Endodermal cell (in vitro differentiated cells): Measurements from ENCODE around the gene ANKS1B. TPM values are rescaled to one million over a fixed set of nuclear protein-coding genes. Genes with fewer than 3 reads are reported as not detected.
A peak's percentile ranks its signal among the peaks of the same experiment; 100 is the strongest.

ENCODE experiments used
- DNase-seq: peaks from one replicate; pipeline ENCODE4 v3.0.0-alpha.2; 2017
- H3K27ac ChIP-seq: 2 replicates; pipeline ENCODE4 v1.5.1; 2013; ENCODE audit warnings: mild to moderate bottlenecking, low read depth, low read length, moderate library complexity
- H3K27me3 ChIP-seq: 2 replicates; pipeline ENCODE4 v1.6.1; 2013; ENCODE audit warnings: mild to moderate bottlenecking, low read length, moderate library complexity; ENCODE audit not compliant: insufficient read depth, control insufficient read depth, poor library complexity, severe bottlenecking
- H3K36me3 ChIP-seq: 2 replicates; pipeline ENCODE4 v1.7.0; 2013; ENCODE audit warnings: mild to moderate bottlenecking, low read length, moderate library complexity; ENCODE audit not compliant: control insufficient read depth, insufficient read depth
- H3K4me1 ChIP-seq: one replicate; pipeline ENCODE4 v1.7.0; 2013; ENCODE audit warnings: low read length; ENCODE audit not compliant: control insufficient read depth, insufficient read depth
- H3K4me3 ChIP-seq: 2 replicates; pipeline ENCODE4 v1.5.1; 2013; ENCODE audit warnings: mild to moderate bottlenecking, low read length, moderate library complexity
- H3K9ac ChIP-seq: 2 replicates; pipeline ENCODE4 v1.6.1; 2013; ENCODE audit warnings: mild to moderate bottlenecking, low read length, moderate library complexity; ENCODE audit not compliant: poor library complexity, severe bottlenecking; ENCODE audit errors: extremely low read depth
- H3K9me3 ChIP-seq: 2 replicates; pipeline ENCODE4 v1.6.1; 2013; ENCODE audit warnings: mild to moderate bottlenecking, low read length, moderate library complexity; ENCODE audit not compliant: control insufficient read depth
- H3K27ac Mint-ChIP-seq: 2 replicates; pipeline ENCODE4 v1.8.0; 2020; ENCODE audit warnings: mixed read lengths
- H3K27me3 Mint-ChIP-seq: 2 replicates; pipeline ENCODE4 v1.8.0; 2021; ENCODE audit warnings: mild to moderate bottlenecking, mixed read lengths; ENCODE audit not compliant: insufficient read depth
- H3K36me3 Mint-ChIP-seq: 2 replicates; pipeline ENCODE4 v1.8.0; 2020; ENCODE audit warnings: low read depth, mixed read lengths
- H3K4me1 Mint-ChIP-seq: 2 replicates; pipeline ENCODE4 v1.8.0; 2020; ENCODE audit warnings: mixed read lengths
- H3K4me3 Mint-ChIP-seq: 2 replicates; pipeline ENCODE4 v1.8.0; 2020; ENCODE audit warnings: mild to moderate bottlenecking, moderate library complexity, mixed read lengths
- H3K9me3 Mint-ChIP-seq: 2 replicates; pipeline ENCODE4 v1.8.0; 2020; ENCODE audit warnings: mild to moderate bottlenecking, mixed read lengths
- WGBS, 2 experiments: methylation state at CpG; one replicate each; pipeline versions ENCODE4 v1.1.5 to v1.1.7; 2013; ENCODE audit warnings: missing lambda C conversion rate in 2 of 2, mixed read lengths in 1 of 2; ENCODE audit not compliant: insufficient coverage in 1 of 2, insufficient read length in 1 of 2; 5-methylcytosine and 5-hydroxymethylcytosine counted together
- total RNA-seq, 2 donors: library from RNA; stranded (reverse); fragmentation: NEBNext Ultra II Directional in 1 of 2; extraction: Animal tissue kit (Norgen Biotek cat#: 25700) in 1 of 2; gene quantifications; 2 replicates in 1 of 2; 3 replicates in 1 of 2; pipeline ENCODE4 v1.2.1, GENCODE V29; 2021
- TF ChIP-seq, protein P1 (sequence below): fragments of 200-600 bp; sonication (generic); conservative IDR thresholded peaks from 2 replicates; pipeline ENCODE4 v1.5.0; 2021; ENCODE audit warnings: antibody characterized with exemption, mild to moderate bottlenecking

The ANKS1B gene
- total RNA-seq, 2 donors from 2014 or later: 28.5 to 65.8 TPM

- H3K4me1 Mint-ChIP-seq: peaks cover 32% of the 10 kb centered on the region
- 95% methylated on average over 1 of the region's 1 CpG; no CpG with 5 or more reads in 1 of the 2 experiments for WGBS, 2 experiments
- no peak for DNase-seq
- Histone ChIP-seq H3K4me1 (peaks cover 13% of the 10 kb centered on the region), H3K36me3 (peaks cover 14% of the 10 kb centered on the region), H3K9ac (no peak overlapping the region), H3K27ac (no peak overlapping the region), H3K4me3 (no peak overlapping the region), H3K9me3 (no peaks in the 10 kb centered on the region), H3K27me3 (no peaks in the 10 kb centered on the region)
- TF ChIP-seq, protein P1, sequence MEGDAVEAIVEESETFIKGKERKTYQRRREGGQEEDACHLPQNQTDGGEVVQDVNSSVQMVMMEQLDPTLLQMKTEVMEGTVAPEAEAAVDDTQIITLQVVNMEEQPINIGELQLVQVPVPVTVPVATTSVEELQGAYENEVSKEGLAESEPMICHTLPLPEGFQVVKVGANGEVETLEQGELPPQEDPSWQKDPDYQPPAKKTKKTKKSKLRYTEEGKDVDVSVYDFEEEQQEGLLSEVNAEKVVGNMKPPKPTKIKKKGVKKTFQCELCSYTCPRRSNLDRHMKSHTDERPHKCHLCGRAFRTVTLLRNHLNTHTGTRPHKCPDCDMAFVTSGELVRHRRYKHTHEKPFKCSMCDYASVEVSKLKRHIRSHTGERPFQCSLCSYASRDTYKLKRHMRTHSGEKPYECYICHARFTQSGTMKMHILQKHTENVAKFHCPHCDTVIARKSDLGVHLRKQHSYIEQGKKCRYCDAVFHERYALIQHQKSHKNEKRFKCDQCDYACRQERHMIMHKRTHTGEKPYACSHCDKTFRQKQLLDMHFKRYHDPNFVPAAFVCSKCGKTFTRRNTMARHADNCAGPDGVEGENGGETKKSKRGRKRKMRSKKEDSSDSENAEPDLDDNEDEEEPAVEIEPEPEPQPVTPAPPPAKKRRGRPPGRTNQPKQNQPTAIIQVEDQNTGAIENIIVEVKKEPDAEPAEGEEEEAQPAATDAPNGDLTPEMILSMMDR: no peak
- no peak overlapping the region for H3K27ac Mint-ChIP-seq
- H3K36me3 Mint-ChIP-seq: no peaks in the 10 kb centered on the region
- no peak overlapping the region for H3K4me3 Mint-ChIP-seq
- no peaks in the 10 kb centered on the region for H3K27me3 Mint-ChIP-seq
- no peaks in the 10 kb centered on the region for H3K9me3 Mint-ChIP-seq
Observed at GRCh38 chr12:98873776-98874175, 1111.0 kb downstream of the ANKS1B start.

- H3K4me1 ChIP-seq: peaks cover 18% of the 10 kb centered on the region
- Mint-ChIP-seq H3K9me3 (peaks cover 7% of the 10 kb centered on the region), H3K27me3 (no peaks in the 10 kb centered on the region), H3K4me1 (peaks cover 40% of the 10 kb centered on the region), H3K36me3 (peaks cover 22% of the 10 kb centered on the region), H3K27ac (no peak overlapping the region), H3K4me3 (no peak overlapping the region)
- H3K36me3 ChIP-seq: peaks cover 34% of the 10 kb centered on the region
- H3K4me3 ChIP-seq: no peak overlapping the region
- no peak overlapping the region for H3K9ac ChIP-seq
- no peaks in the 10 kb centered on the region for H3K27me3 ChIP-seq
- peak; percentile 76 for DNase-seq
- peaks cover 9% of the 10 kb centered on the region for H3K9me3 ChIP-seq
- 74 to 76% methylated on average over 4 to 6 of the region's 6 CpGs for WGBS, 2 experiments
- TF ChIP-seq, protein P1: no peak
- H3K27ac ChIP-seq: peak overlapping the region; percentile 25
Observed at GRCh38 chr12:98870504-98870903, 1114.2 kb downstream of the ANKS1B start.

DNA sequence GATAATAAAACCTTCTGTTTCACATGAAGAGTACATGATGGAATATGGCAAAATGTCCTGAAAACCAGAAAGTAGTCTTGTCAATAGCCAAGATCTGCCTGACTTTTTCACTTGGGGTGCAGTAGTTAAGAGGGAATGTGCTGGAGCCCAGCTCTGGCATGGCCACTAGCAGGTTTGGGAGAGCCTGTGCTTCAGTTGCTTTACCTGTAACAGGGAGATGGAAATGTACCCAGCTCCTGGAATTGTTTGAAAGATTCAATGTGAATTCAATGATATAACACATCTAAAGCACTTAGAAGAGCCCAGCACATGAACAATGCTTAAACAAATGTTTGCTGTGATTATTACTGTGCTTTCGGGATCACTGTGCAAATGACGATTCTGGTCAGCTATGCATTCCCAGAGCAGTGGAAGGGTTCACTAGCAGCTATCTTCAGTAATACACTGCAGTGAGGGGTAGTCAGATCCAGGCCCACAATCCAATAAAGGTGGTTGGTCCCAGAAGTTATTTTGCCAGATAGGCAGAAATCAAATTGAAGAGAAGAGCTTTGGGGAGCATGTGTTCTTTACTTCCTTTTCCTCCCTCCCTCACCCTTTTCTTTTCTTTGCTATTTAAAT lies 1114.7 kb downstream of the ANKS1B start:
- Histone ChIP-seq H3K36me3 (peaks cover 39% of the 10 kb centered on the region), H3K27me3 (no peaks in the 10 kb centered on the region), H3K4me3 (no peak overlapping the region), H3K4me1 (peaks cover 18% of the 10 kb centered on the region), H3K9ac (no peak overlapping the region), H3K9me3 (peaks cover 15% of the 10 kb centered on the region), H3K27ac (no peak overlapping the region)
- Mint-ChIP-seq H3K4me1 (peaks cover 40% of the 10 kb centered on the region), H3K36me3 (peaks cover 27% of the 10 kb centered on the region), H3K27ac (peak overlapping the region; percentile 3), H3K9me3 (peaks cover 12% of the 10 kb centered on the region), H3K27me3 (no peaks in the 10 kb centered on the region), H3K4me3 (no peak overlapping the region)
- TF ChIP-seq, protein P1: no peak
- WGBS, 2 experiments: 79 to 86% methylated on average over 2 of the region's 2 CpGs
- no peak for DNase-seq
